ENCODE data around the gene RASEF.

RASEF gene

GRCh38 chr9:83015897-83016296, 47.0 kb downstream of the RASEF start:
- DNase-seq (ENCODE audit: low read depth), result no peak
- no peak overlapping the region for H3K4me3 ChIP-seq (ENCODE audit: low read depth, low read length)
- TF ChIP-seq MYC (IDR thresholded peaks at IDR 0.05; ENCODE audit: low read depth, low read length) (no peak), MAX (IDR thresholded peaks at IDR 0.05; ENCODE audit: low read depth, low read length) (no peak), CTCF (IDR thresholded peaks at IDR 0.05; ENCODE audit: low read depth, low read length) (no peak), POLR2A (IDR thresholded peaks at IDR 0.05; ENCODE audit: extremely low read depth, insufficient read length) (no peak)

- no peak for TF ChIP-seq MAX (IDR thresholded peaks at IDR 0.05; ENCODE audit: low read depth, low read length)
- no peak for DNase-seq (ENCODE audit: low read depth)
- no peak overlapping the region for H3K4me3 ChIP-seq (ENCODE audit: low read depth, low read length)
Measured at GRCh38 chr9:83013867-83014605, 48.9 kb downstream of the RASEF start.

- no peak for TF ChIP-seq MYC (IDR thresholded peaks at IDR 0.05; ENCODE audit: low read depth, low read length)
- TF ChIP-seq MAX (IDR thresholded peaks at IDR 0.05; ENCODE audit: low read depth, low read length), result no peak
- TF ChIP-seq POLR2A (IDR thresholded peaks at IDR 0.05; ENCODE audit: extremely low read depth, insufficient read length), result no peak
- TF ChIP-seq CTCF (IDR thresholded peaks at IDR 0.05; ENCODE audit: low read depth, low read length), result no peak
- DNase-seq (ENCODE audit: low read depth), result no peak
Measured at GRCh38 chr9:83012922-83013838, 49.8 kb downstream of the RASEF start.

GRCh38 chr9:83012168-83012921, 50.6 kb downstream of the RASEF start:
- TF ChIP-seq MAX (IDR thresholded peaks at IDR 0.05; ENCODE audit: low read depth, low read length), result no peak
- no peak for TF ChIP-seq MYC (IDR thresholded peaks at IDR 0.05; ENCODE audit: low read depth, low read length)
- no peak for TF ChIP-seq POLR2A (IDR thresholded peaks at IDR 0.05; ENCODE audit: extremely low read depth, insufficient read length)
- TF ChIP-seq CTCF (IDR thresholded peaks at IDR 0.05; ENCODE audit: low read depth, low read length), result no peak
- DNase-seq (ENCODE audit: low read depth), result no peak
- H3K4me3 ChIP-seq (ENCODE audit: low read depth, low read length), result no peak overlapping the region

More at GRCh38 chr9:83012922-83013838, 49.8 kb downstream of the RASEF start:
- no peak overlapping the region for H3K4me3 ChIP-seq (ENCODE audit: low read depth, low read length)

GRCh38 chr9:83011611-83012010, 51.3 kb downstream of the RASEF start:
- TF ChIP-seq CTCF (IDR thresholded peaks at IDR 0.05; ENCODE audit: low read depth, low read length) (no peak), MAX (IDR thresholded peaks at IDR 0.05; ENCODE audit: low read depth, low read length) (no peak), MYC (IDR thresholded peaks at IDR 0.05; ENCODE audit: low read depth, low read length) (no peak), POLR2A (IDR thresholded peaks at IDR 0.05; ENCODE audit: extremely low read depth, insufficient read length) (no peak)
- DNase-seq (ENCODE audit: low read depth), result no peak
- no peak overlapping the region for H3K4me3 ChIP-seq (ENCODE audit: low read depth, low read length)

Data from NB4 (cell line).